Hepatocyte (in vitro differentiated cells): ENCODE measurements around the gene PSG6. TPM values are rescaled to one million over a fixed set of nuclear protein-coding genes. Genes with fewer than 3 reads are reported as not detected.
"Not testable (repeated sequence)": the region's sequence is repeated elsewhere in the genome, so short reads cannot be mapped to it uniquely, and the experiment has no call there.

Experiments used
- DNase-seq: peaks from one replicate; pipeline ENCODE4 v3.0.0-alpha.2; 2016; ENCODE audit warnings: low spot score
- H2AFZ ChIP-seq: fragments of 200-600 bp; sonication (generic); 2 replicates; pipeline ENCODE4 v1.6.0; 2016; ENCODE audit warnings: antibody characterized with exemption, mild to moderate bottlenecking
- H3K27ac ChIP-seq: fragments of 200-600 bp; sonication (generic); 2 replicates; pipeline ENCODE4 v1.5.1; 2016; ENCODE audit warnings: mild to moderate bottlenecking
- H3K27me3 ChIP-seq: fragments of 200-600 bp; sonication (generic); 2 replicates; pipeline ENCODE4 v1.6.1; 2016
- H3K36me3 ChIP-seq: fragments of 200-600 bp; sonication (generic); replicated peaks from 2 replicates; pipeline ENCODE4 v1.5.1; 2016; ENCODE audit warnings: low read depth; ENCODE audit not compliant: insufficient read depth
- H3K4me1 ChIP-seq: fragments of 200-600 bp; sonication (generic); 2 replicates; pipeline ENCODE4 v1.5.1; 2016; ENCODE audit warnings: mild to moderate bottlenecking, moderate library complexity; ENCODE audit not compliant: insufficient read depth
- H3K4me2 ChIP-seq: fragments of 200-600 bp; sonication (generic); 2 replicates; pipeline ENCODE4 v1.6.0; 2016
- H3K4me3 ChIP-seq: fragments of 200-600 bp; sonication (generic); 2 replicates; pipeline ENCODE4 v1.5.1; 2016; ENCODE audit warnings: mild to moderate bottlenecking
- H3K79me2 ChIP-seq: fragments of 200-600 bp; sonication (generic); 2 replicates; pipeline ENCODE4 v1.6.0; 2017; ENCODE audit warnings: mild to moderate bottlenecking
- H3K9me2 ChIP-seq: fragments of 200-600 bp; sonication (generic); replicated peaks from 2 replicates; pipeline ENCODE4 v1.6.0; 2017; ENCODE audit warnings: mild to moderate bottlenecking; ENCODE audit not compliant: insufficient read depth
- H3K9me3 ChIP-seq: fragments of 200-600 bp; sonication (generic); 2 replicates; pipeline ENCODE4 v1.5.1; 2016; ENCODE audit warnings: low read depth, mild to moderate bottlenecking
- H4K20me1 ChIP-seq: fragments of 200-600 bp; sonication (generic); 2 replicates; pipeline ENCODE4 v1.6.0; 2016; ENCODE audit warnings: mild to moderate bottlenecking; ENCODE audit not compliant: insufficient read depth, poor library complexity, severe bottlenecking
- CTCF ChIP-seq: fragments of 200-600 bp; sonication (generic); IDR thresholded peaks from 2 replicates; pipeline ENCODE4 v1.5.1; 2016; ENCODE audit warnings: antibody characterized with exemption, mild to moderate bottlenecking; ENCODE audit not compliant: poor library complexity
- EZH2 ChIP-seq: fragments of 200-600 bp; sonication (generic); IDR thresholded peaks from 2 replicates; pipeline ENCODE4 v1.6.1; 2016; ENCODE audit warnings: antibody characterized with exemption, mild to moderate bottlenecking, borderline replicate concordance
- EZH2phosphoT487 ChIP-seq: fragments of 200-600 bp; sonication (generic); IDR thresholded peaks from one replicate; pipeline ENCODE4 v1.6.1; 2018; ENCODE audit warnings: antibody characterized with exemption, mild to moderate bottlenecking, low read depth, moderate library complexity; ENCODE audit not compliant: unreplicated experiment, severe bottlenecking
- WGBS: methylation state at CpG from one replicate; pipeline ENCODE4 v1.1.6; 2016; ENCODE audit warnings: low lambda C conversion rate; ENCODE audit errors: missing lambda C conversion rate; 5-methylcytosine and 5-hydroxymethylcytosine counted together
- polyA plus RNA-seq: library from polyadenylated mRNA; unstranded; fragments of >200 nt; fragmentation: Nextera tagmentation; extraction: Ambion mirVana; gene quantifications from 2 replicates; pipeline ENCODE4 v1.2.1, GENCODE V29; 2016
- total RNA-seq: library from RNA; depleted of rRNA; stranded (reverse); fragments of >200 nt; gene quantifications from 2 replicates; pipeline ENCODE4 v1.2.3, GENCODE V29; 2014

Gene PSG6
- total and polyA plus RNA-seq, 2 experiments from 2014 or later: not detected

GRCh38 chr19:42928896-42929295, 11.2 kb upstream of the PSG6 start:
- Histone ChIP-seq H3K4me3 (no peak overlapping the region), H3K9me3 (no peaks in the 10 kb centered on the region), H3K27ac (no peak overlapping the region), H3K27me3 (no peaks in the 10 kb centered on the region), H3K9me2 (no peaks in the 10 kb centered on the region), H2AFZ (no peak overlapping the region), H3K4me2 (no peak overlapping the region), H3K36me3 (no peaks in the 10 kb centered on the region), H3K4me1 (no peaks in the 10 kb centered on the region), H4K20me1 (no peaks in the 10 kb centered on the region), H3K79me2 (no peaks in the 10 kb centered on the region)
- DNase-seq: no peak
- TF ChIP-seq EZH2phosphoT487: no peak
- TF ChIP-seq EZH2: no peak
- TF ChIP-seq CTCF: no peak
- 83% methylated on average over 3 of the region's 3 CpGs for WGBS

GRCh38 chr19:42926781-42927180, 9.1 kb upstream of the PSG6 start:
- H3K4me3 ChIP-seq: no peak overlapping the region
- H3K4me1 ChIP-seq: no peaks in the 10 kb centered on the region
- H4K20me1 ChIP-seq: no peaks in the 10 kb centered on the region
- H3K36me3 ChIP-seq: no peaks in the 10 kb centered on the region
- H3K27ac ChIP-seq: no peak overlapping the region
- TF ChIP-seq EZH2phosphoT487: no peak
- H3K27me3 ChIP-seq: no peaks in the 10 kb centered on the region
- no peaks in the 10 kb centered on the region for H3K79me2 ChIP-seq
- no peaks in the 10 kb centered on the region for H3K9me2 ChIP-seq
- H3K4me2 ChIP-seq: no peak overlapping the region
- no peak for DNase-seq
- WGBS: 17% methylated on average over 2 of the region's 2 CpGs
- no peak overlapping the region for H2AFZ ChIP-seq
- no peaks in the 10 kb centered on the region for H3K9me3 ChIP-seq

GRCh38 chr19:42923106-42923505, 5.4 kb upstream of the PSG6 start:
- H4K20me1 ChIP-seq, DNase-seq, H3K9me2 ChIP-seq, H3K36me3 ChIP-seq, H3K79me2 ChIP-seq, H3K27me3 ChIP-seq, H3K4me1 ChIP-seq, H3K27ac ChIP-seq, H2AFZ ChIP-seq, H3K4me3 ChIP-seq, H3K4me2 ChIP-seq, H3K9me3 ChIP-seq: not testable (repeated sequence)
- WGBS: 58% methylated on average over 9 of the region's 9 CpGs

GRCh38 chr19:42920971-42921370, 3.3 kb upstream of the PSG6 start:
- not testable (repeated sequence) for H3K9me3 ChIP-seq, H3K79me2 ChIP-seq, H3K4me3 ChIP-seq, H4K20me1 ChIP-seq, H2AFZ ChIP-seq, H3K27ac ChIP-seq, H3K4me2 ChIP-seq, H3K9me2 ChIP-seq, H3K4me1 ChIP-seq, H3K36me3 ChIP-seq, H3K27me3 ChIP-seq, DNase-seq

GRCh38 chr19:42919757-42920079, 2.0 kb upstream of the PSG6 start:
- H3K4me1 ChIP-seq: no peaks in the 10 kb centered on the region
- H3K36me3 ChIP-seq: no peaks in the 10 kb centered on the region
- H3K4me3 ChIP-seq: no peak overlapping the region
- whole genome bisulfite sequencing: 8% methylated on average over 3 of the region's 3 CpGs
- no peaks in the 10 kb centered on the region for H3K27me3 ChIP-seq
- no peak for DNase-seq
- no peaks in the 10 kb centered on the region for H3K9me3 ChIP-seq
- H3K79me2 ChIP-seq: no peaks in the 10 kb centered on the region
- no peak for TF ChIP-seq EZH2phosphoT487
- TF ChIP-seq EZH2: no peak
- TF ChIP-seq CTCF: no peak
- H3K4me2 ChIP-seq: no peak overlapping the region
- H3K9me2 ChIP-seq: no peaks in the 10 kb centered on the region
- H4K20me1 ChIP-seq: no peaks in the 10 kb centered on the region
- H2AFZ ChIP-seq: no peak overlapping the region
- no peak overlapping the region for H3K27ac ChIP-seq

- not testable (repeated sequence) for H3K79me2 ChIP-seq
Measured at GRCh38 chr19:42919070-42919756, 1.5 kb upstream of the PSG6 start.

GRCh38 chr19:42918377-42919069, 829 bp upstream of the PSG6 start:
- H3K4me2 ChIP-seq, H3K9me2 ChIP-seq, H3K4me3 ChIP-seq, H3K4me1 ChIP-seq, H3K79me2 ChIP-seq, H4K20me1 ChIP-seq, DNase-seq, H3K36me3 ChIP-seq, H3K27ac ChIP-seq, H3K9me3 ChIP-seq, H2AFZ ChIP-seq, H3K27me3 ChIP-seq: not testable (repeated sequence)
- 78% methylated on average over 15 of the region's 15 CpGs for WGBS

More at GRCh38 chr19:42919070-42919756, 1.5 kb upstream of the PSG6 start:
- H3K9me2 ChIP-seq, H3K27me3 ChIP-seq, H3K9me3 ChIP-seq, H3K27ac ChIP-seq, H3K36me3 ChIP-seq, H3K4me3 ChIP-seq, H4K20me1 ChIP-seq, H3K4me2 ChIP-seq, H2AFZ ChIP-seq, H3K4me1 ChIP-seq, DNase-seq: not testable (repeated sequence)
- 79% methylated on average over 26 of the region's 26 CpGs for WGBS
